Activated CD8-positive, alpha-beta memory T cell treated with anti-CD3 and anti-CD28 coated beads for 36 hours (primary cell): ENCODE measurements around the gene SMIM41. TPM values are rescaled to one million over a fixed set of nuclear protein-coding genes. Genes with fewer than 3 reads are reported as not detected.

ENCODE experiments used
- CTCF ChIA-PET: fragments of 350-600 bp; sonication (Branson Sonifier 250); formaldehyde crosslinking; loops from one replicate; lab custom pipeline; 2021; ENCODE audit warnings: antibody characterized with exemption; lab: Charles Lee
- POLR2A ChIA-PET: fragments of 350-600 bp; sonication (Branson Sonifier 250); formaldehyde crosslinking; loops from one replicate; lab custom pipeline; 2021; ENCODE audit warnings: antibody characterized with exemption; lab: Charles Lee
- total RNA-seq, 2 experiments: library from RNA; stranded (reverse); gene quantifications; one replicate each; pipeline ENCODE4 v1.2.3, GENCODE V29; 2021

SMIM41 gene
- total RNA-seq, 2 experiments from 2014 or later: not detected

DNA sequence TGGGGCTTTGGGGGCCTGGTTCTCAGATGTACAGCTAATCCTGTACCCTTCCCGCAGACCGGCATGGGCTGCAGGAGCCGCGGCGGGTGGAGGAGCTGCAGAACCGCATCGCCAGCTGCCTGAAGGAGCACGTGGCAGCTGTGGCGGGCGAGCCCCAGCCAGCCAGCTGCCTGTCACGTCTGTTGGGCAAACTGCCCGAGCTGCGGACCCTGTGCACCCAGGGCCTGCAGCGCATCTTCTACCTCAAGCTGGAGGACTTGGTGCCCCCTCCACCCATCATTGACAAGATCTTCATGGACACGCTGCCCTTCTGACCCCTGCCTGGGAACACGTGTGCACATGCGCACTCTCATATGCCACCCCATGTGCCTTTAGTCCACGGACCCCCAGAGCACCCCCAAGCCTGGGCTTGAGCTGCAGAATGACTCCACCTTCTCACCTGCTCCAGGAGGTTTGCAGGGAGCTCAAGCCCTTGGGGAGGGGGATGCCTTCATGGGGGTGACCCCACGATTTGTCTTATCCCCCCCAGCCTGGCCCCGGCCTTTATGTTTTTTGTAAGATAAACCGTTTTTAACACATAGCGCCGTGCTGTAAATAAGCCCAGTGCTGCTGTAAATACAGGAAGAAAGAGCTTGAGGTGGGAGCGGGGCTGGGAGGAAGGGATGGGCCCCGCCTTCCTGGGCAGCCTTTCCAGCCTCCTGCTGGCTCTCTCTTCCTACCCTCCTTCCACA lies 20.7 kb upstream of the SMIM41 start:
- CTCF ChIA-PET: interaction anchor here (1.3 to 1.4 kb wide), 3 partner anchors 9 to 35 kb away, joined by 3 to 7 read pairs (median 3); no protein-coding TSS in a partner anchor
- POLR2A ChIA-PET: interaction anchor here (1.1 kb wide), 1 partner anchor 11 kb away, joined by 3 read pairs; the partner anchor contains the start of gene ATG101

DNA sequence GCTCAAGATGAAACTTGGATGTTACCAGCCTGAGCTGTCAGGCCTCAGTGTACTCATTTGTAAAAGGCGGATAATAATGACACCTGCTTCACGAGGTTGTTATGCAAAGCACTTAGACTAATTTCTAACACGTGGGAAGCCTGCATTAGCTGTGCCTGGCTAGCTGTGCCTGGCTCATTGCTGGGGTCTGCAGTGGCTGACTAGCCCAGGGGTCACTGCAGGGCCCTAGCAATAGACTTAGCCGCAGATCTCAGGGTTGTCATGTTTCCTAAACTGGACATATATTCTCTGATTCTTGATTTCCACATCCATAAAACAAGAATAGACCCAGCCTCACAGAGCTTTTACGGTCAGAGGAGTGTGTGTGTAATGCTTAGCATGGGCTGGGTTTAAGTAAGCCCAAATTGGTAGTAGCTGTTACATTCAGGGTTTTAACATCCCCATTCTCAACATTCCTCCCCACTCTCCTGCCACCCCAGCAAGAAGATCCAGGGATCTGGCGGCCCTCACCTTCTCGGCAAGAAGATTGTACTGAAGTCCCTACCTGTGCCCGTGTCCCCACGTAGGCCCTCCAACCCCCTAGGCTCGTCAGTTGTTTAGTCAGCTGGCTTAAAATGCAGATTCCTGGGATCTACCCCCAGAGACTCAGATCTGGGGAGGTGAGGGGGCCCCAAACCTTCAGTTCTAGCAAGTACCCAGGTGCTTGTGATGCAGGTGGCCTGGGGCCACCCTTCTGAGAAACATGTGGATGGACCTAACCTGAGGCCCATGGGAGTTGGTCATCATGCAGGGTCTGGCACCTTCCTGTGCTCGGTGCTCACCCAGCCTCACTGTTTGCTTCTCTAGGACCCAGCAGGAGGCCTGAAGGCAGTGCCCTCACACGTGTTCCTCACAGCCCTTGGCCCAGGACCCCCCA lies 19.7 kb upstream of the SMIM41 start:
- CTCF ChIA-PET: interaction anchor here (1.3 to 2.7 kb wide), 4 partner anchors 8 to 36 kb away, joined by 3 to 10 read pairs (median 5); partner anchors contain the start of gene ATG101
- POLR2A ChIA-PET: interaction anchor here (0.7 kb wide), 1 partner anchor 9 kb away, joined by 3 read pairs; no protein-coding TSS in a partner anchor

GRCh38 chr12:52060498-52061177 lies 18.9 kb upstream of the SMIM41 start:
- ChIA-PET POLR2A (interaction anchor here (1.0 kb wide), 1 partner anchor 9 kb away, joined by 3 read pairs; the partner anchor contains the start of gene NR4A1), CTCF (interaction anchor here (2.7 to 23.1 kb wide), 2 partner anchors 10 to 34 kb away, joined by 10 to 392 read pairs; partner anchors contain the start of gene ATG101)

DNA sequence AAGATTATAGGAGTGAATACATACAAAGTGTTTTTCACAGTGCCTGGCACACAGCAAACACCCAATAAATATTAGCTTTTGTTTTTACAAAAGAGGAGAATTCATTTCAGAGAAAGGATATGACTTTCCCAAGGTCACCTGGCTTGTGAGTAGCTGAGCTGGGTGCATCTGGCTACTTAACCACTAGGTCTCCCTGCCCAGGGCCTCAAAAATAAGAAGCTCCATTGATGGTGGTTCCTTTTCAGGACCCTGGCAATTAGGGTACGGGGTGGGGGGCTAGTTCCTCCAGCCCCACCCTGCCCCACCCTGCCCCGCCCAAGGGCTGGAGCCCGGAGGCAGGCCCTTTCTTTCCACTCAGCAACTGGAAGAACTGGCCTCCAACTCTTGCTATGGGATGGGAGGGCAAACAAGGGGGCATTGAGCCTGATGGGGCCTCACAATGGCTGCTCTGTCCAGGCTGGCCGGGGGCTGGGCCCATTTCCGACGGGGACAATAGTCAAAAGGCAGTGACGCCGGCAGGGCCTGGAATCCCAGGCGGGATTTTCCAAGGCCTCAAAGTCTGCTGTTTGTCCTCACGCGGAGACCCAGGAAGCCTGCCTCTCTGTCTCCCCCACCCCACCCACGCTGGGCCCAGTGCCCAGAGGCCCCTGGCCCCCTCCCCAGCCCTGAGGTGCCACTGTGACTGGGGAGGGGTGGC lies 17.9 kb upstream of the SMIM41 start:
- ChIA-PET POLR2A (interaction anchor here (1.0 kb wide), 1 partner anchor 10 kb away, joined by 3 read pairs; the partner anchor contains the start of gene NR4A1), CTCF (interaction anchor here (1.0 to 23.1 kb wide), 4 partner anchors 9 to 61 kb away, joined by 3 to 392 read pairs (median 6); partner anchors contain the start of genes ATG101 and NR4A1)

GRCh38 chr12:52062167-52063081 lies 17.1 kb upstream of the SMIM41 start:
- POLR2A ChIA-PET: no interaction called here
- CTCF ChIA-PET: interaction anchor here (0.6 to 23.1 kb wide), 4 partner anchors 11 to 60 kb away, joined by 3 to 392 read pairs (median 3); partner anchors contain the start of gene NR4A1

DNA sequence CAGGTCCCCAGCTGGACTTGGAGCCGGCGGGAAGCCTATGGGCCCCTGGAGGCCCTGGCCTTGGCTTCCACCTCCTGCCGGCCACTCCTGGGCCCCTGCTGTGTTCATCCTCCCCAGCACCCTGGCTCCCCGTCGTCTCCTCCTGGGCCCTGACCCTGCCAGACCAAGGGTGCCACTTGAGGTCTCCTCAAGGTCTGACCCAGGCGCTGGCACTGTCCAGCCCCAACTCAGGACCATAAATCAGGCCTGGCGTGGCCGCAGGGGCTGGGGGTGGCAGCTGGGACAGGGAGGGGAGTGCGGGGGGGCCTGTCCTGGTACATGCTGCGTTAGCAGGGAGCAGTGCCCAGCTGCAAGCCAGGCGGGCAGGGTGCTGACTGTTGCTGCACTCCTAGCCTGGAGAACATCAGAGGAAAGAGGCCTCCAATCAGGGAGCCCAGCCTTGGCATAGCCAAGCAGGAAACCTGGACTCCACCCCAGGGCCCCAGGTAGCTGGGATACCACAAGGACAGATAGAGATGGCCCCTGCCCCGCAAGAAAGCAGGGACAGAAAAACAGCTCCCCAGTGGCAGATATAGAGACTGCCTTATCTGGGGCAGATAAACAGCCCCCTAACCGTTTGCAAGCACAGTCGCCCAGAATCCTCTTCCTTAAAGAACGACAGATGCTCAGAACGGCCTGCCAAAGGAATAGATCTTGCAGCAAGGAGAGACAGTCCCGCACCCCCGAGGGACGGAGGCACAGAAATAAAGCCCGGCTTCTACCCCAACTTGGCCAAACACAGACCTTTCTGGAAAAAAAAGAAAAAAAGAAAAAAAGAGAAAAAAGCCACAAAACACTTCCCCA lies 16.2 kb upstream of the SMIM41 start:
- POLR2A ChIA-PET: interaction anchor here (0.6 kb wide), 1 partner anchor 11 kb away, joined by 5 read pairs; no protein-coding TSS in a partner anchor

DNA sequence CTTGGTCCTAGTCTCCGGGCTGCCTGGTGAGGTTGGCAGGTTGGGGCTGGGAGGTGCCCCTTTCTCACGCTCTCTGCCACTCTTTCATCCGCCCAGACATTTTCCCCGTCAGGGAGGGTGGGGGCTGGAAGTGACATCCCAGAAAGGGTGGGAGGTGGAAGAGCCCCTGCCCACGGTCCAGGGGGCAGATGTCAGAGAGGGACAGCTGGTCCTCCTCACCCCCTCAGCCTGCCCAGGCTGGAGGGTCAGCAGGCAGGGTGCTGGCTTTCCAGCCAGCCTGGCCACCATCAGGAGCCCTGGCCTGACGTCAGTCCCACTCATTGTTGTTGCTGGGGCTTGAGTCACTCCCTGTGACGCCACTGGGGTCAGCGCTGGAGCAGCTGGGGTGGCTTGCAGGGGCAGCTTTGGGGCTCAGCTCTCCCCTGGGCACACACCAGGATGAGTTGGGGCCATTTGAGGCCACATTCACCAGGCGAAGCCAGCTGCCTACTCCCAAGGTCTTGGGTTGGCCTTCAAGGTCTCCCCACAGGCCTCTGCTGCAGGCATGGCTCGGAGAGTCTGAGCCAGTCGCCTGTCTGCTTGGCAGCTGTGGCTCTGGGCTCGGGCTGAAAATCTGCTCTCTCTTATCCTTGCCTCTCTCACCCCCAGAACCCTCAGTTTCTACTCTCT lies 15.4 kb upstream of the SMIM41 start:
- ChIA-PET CTCF (interaction anchor here (0.6 to 23.1 kb wide), 3 partner anchors 12 to 188 kb away, joined by 3 to 392 read pairs (median 7); no protein-coding TSS in a partner anchor), POLR2A (interaction anchor here (0.6 kb wide), 1 partner anchor 12 kb away, joined by 5 read pairs; no protein-coding TSS in a partner anchor)

More for the DNA sequence above, 16.2 kb upstream of the SMIM41 start:
- CTCF ChIA-PET: interaction anchor here (0.6 to 23.1 kb wide), 5 partner anchors 11 to 59 kb away, joined by 3 to 392 read pairs (median 3); partner anchors contain the start of gene NR4A1

DNA sequence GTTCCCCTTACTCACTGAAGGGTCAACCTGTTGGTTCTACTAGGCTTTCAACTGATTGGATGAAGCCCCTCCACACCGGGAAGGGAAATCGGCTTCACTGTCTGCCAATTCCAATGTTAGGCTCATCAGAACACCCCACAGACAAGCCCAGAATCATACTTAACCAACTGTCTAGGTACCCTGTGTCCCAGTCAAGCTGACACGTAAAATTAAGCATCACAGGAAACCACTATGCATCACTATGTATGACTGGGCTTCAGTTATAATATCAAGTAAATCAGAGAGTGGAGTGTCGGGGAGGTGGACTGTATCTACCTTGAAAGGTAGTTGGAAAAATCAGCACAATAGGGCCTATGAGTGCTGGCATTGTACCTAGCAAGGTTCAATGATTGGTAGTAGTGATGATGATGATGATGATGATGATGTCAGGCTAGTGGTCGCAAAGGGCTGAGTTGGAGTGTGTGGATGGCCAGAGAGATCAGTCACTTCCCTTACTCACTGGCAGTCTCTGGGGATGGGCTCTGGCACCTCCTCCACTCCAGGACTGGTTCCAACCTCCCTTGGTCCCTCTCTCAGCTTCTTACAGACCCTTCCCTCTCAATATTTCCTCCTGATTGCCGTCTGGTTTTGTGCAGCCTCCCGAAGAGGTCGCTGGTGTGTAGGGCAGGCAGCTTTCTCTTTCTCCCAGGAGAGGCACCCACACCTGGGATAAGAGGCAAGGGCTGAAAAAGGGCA lies 13.0 kb upstream of the SMIM41 start:
- POLR2A ChIA-PET: no interaction called here
- CTCF ChIA-PET: interaction anchor here (0.7 to 23.1 kb wide), 5 partner anchors 8 to 40 kb away, joined by 3 to 392 read pairs (median 7); partner anchors contain the start of gene NR4A1

- CTCF ChIA-PET: interaction anchor here (0.7 to 23.1 kb wide), 6 partner anchors 8 to 40 kb away, joined by 3 to 392 read pairs (median 6); partner anchors contain the start of genes NR4A1 and SMIM41
- POLR2A ChIA-PET: no interaction called here
Measured at GRCh38 chr12:52067081-52067374, 12.5 kb upstream of the SMIM41 start.

- ChIA-PET POLR2A (interaction anchor here (0.6 to 2.8 kb wide), 8 partner anchors 11 to 63 kb away, joined by 3 to 12 read pairs (median 4); partner anchors contain the start of genes NR4A1 and TAMALIN), CTCF (interaction anchor here (0.9 to 23.1 kb wide), 14 partner anchors 9 to 928 kb away, joined by 3 to 392 read pairs (median 4); partner anchors contain the start of gene NR4A1)
Measured at GRCh38 chr12:52069327-52070184, 9.9 kb upstream of the SMIM41 start, which contains the start of gene ATG101. Gene ATG101 (plus strand): TSS chr12:52069978. CDS start chr12:52073651, 3,673 bp downstream.

DNA sequence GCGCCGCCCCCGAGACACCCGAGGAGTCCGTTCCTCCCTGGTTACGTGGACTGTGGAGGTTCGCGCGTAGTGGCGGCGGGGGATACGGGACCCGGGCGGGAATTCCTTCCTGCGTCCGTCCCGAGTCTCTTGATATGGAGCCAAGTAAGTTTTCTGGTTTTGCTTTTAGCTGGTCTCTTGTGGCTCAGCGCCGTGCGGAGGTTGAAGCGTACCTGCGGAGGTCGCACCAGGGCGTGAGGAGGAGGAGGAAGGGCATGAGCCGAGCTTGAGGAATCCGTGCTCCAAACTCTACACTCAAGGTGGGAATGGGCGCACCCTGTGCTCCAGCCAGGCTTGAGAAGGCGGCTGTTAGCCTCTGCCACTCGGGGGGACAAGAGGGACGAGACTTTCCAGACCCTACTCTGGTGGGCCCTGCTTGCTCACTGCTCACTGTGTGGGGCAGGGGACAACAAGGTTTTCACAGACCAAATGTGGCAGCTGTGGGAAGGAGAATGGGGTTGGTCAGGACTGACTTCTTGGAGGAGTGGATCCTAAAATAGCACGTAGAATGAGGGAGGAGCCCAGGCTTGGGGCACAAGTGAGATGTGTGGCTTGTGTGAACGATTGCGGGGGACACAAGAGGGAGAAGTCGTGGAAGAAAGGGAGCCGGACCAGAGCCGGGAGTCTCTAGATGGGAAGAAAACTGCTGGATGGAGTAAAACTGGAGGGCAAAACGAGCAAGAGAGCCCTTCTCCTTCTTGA lies 9.1 kb upstream of the SMIM41 start:
- POLR2A ChIA-PET: interaction anchor here (0.6 to 2.8 kb wide), 7 partner anchors 12 to 64 kb away, joined by 3 to 12 read pairs (median 5); partner anchors contain the start of genes NR4A1 and TAMALIN
- CTCF ChIA-PET: interaction anchor here (1.0 to 23.1 kb wide), 12 partner anchors 8 to 927 kb away, joined by 3 to 392 read pairs (median 4); partner anchors contain the start of gene NR4A1
